ENCODE measurements around the gene GRM7.
"Not testable (repeated sequence)": the region's sequence is repeated elsewhere in the genome, so short reads cannot be mapped to it uniquely, and the experiment has no call there.

GRM7 gene

DNA sequence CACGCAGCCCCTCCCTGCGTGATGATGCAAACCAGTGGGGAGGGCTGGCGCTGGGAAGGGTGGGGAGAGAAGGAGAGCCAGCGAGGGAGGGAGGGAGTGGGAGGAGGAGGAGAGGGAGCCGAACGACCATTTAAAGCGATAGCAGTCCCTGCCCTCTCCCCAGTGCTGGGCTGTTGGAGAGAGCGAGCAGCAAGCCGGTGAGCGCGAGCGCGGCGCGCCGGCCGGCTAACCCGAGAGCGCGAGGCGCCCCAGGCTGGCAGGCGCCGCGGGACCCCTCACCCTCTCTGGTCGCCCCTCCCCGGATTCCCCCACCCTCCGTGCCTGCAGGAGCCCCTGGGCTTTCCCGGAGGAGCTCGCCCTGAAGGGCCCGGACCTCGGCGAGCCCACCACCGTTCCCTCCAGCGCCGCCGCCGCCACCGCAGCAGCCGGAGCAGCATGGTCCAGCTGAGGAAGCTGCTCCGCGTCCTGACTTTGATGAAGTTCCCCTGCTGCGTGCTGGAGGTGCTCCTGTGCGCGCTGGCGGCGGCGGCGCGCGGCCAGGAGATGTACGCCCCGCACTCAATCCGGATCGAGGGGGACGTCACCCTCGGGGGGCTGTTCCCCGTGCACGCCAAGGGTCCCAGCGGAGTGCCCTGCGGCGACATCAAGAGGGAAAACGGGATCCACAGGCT is at the start of gene GRM7:
GRM7 (plus strand) TSS at position 162 of the 671 bp plus-strand sequence.
- DNase-seq (ENCODE audit: low spot score) = peak; percentile 80

DNA sequence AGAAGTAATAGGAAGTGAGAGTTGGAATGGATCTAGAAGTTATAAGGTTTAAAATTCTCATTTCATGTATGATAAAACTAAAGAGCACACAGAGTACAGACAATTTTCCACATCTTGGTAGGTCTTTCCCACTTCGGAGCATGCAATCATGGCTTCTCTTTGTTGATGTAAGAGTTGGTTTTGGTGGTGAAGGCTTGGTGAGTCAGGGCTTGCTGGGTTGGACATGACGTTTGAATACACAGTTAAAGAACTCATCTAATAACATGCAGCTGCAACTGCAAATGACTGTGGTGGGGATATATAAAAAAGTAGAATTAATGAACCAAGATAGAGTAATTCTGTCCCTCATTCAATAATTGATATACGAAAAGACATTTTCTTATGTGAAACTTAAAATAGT is 39.5 kb upstream of the GRM7 start:
- no peak for DNase-seq (ENCODE audit: low spot score)

DNA sequence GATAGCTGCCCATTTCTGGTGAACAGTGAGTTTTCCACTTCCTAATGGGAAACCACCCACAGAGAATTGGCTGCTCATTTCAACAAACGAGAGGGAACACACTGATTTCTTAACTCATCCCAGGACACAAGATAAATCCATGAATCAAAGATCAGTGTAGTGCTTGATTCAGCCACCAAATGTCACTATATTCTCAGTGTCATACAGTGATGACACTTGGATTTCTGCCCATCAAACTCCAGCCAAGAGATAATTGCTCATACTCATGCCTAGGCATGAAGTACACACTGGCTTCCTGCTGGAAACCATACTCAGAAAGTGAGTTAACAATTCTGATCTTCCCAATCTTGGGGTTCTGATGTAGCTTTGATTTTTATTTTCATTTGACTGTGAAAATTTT is 35.4 kb upstream of the GRM7 start:
- no peak for DNase-seq (ENCODE audit: low spot score)

DNA sequence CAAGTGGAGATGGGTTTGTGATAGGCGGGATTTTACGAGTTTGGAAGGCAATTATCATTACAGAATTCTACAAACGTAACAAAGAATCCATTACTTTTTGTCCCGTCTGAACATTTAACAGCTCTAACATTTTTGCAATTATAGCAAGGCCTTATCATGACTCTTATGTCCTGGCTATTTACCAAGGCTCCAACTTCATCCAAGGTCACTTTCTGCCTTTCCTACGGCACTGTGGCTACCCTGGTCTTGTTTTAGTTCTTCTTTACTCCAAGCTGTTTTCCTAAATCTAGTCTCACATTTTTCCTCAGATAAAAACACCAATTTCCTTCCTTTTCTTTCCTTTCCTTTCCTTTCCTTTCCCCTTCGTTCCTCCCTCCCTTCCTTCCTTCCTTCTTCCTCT is 33.5 kb upstream of the GRM7 start:
- DNase-seq (ENCODE audit: low spot score) = no peak

DNA sequence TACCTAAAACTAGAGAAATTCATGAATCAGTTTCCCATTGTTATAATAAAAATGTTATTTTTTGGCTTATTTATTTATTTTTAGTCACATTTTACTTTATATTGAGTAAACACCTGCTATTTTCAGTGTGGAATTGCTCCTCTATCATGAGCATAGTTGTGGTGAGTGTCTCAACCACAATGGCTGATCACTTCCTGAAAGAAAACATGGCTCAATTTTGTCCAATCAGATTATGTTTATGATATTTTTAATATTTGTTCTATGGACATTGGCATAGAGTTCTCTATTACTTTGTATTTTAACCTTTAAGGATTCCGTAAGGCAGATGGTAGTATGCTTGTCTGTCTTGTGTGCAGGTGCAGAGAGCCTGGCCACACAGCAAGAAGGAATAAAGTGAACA is 16.2 kb upstream of the GRM7 start:
- DNase-seq (ENCODE audit: low spot score) = no peak

DNA sequence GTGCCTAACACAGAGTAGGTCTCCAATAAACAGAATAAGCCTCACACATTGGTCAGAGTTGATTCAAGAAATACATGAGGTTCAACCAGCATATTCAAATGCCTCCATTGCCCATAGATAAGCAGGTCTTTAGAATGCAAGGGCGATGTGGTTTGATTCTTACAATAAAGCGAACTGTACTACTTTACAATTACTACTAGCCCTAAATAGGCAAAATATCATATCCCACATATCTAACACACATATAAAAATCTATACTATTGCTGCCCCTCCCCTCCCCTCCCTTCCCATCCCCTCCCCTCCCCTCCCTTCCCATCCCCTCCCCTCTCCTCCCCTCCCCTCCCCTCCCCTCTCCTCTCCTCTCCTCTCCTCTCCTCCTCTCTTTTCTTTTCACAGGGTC is 6.7 kb upstream of the GRM7 start:
- no peak for DNase-seq (ENCODE audit: low spot score)

DNA sequence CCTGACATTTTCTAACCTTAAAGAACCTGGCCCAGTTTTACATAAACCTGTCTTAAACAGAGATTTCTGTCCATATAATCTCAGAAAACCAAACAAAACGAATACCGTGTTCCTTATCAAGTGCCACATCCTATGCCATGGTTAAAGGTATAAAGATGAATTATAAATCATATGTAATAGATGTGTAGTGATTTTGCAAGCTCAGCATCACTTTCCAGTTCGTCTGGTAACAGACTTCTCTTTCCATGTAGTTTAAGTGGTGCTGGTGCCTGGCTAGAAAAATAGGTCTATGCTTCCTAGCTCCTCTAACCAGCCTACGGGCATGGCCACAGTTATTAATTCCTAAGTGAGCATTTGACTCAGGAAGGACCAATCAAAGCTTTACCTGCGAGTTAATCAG is 3.4 kb upstream of the GRM7 start:
- no peak for DNase-seq (ENCODE audit: low spot score)

DNA sequence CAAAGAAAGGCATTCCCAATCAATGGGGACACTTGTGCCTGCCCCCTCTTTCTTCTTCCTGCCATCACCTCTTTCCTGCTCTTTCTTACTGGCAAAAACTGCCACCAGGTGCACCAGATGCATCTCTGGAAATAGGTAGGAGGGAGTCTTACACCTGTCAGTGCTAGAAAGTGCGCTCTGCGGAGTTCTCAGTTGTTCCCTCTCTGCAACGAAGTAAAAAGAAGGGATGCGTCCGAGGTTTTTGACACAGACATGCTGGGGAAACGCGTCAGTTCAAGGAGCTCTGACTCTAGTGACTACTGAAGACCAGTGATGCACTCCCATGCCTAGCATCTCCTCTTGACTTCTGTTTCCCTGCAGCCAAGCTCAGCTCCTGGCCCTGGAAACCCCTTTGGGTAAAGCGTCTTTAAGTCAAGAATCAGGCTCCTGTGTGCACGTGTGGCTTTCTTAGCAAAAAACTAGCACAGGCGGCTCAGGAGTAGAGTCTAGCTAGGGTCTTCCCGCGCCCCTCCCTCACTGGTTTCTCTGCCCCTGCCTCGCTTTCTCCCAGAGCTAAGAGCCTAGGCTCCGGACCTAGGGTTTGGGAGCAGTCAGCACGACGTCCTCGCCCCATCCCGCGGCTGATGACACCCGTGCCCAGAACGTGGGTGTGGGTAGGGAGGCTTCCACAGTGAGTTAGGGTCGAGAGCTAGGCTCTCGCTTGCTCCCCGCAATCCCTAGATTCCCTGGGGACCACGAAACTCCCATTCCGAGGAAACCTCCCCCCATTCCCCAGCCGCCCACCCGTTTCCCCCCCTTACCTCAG is 564 bp upstream of the GRM7 start:
- DNase-seq (ENCODE audit: low spot score) = peak; percentile 7

DNA sequence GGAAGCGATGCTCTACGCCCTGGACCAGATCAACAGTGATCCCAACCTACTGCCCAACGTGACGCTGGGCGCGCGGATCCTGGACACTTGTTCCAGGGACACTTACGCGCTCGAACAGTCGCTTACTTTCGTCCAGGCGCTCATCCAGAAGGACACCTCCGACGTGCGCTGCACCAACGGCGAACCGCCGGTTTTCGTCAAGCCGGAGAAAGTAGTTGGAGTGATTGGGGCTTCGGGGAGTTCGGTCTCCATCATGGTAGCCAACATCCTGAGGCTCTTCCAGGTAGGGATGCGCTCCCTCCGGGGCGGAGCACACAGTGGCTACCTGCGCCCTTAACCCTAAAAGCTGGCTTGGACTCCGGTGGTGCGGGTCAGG is 698 bp downstream of the GRM7 start:
- peak; percentile 16 for DNase-seq (ENCODE audit: low spot score)

DNA sequence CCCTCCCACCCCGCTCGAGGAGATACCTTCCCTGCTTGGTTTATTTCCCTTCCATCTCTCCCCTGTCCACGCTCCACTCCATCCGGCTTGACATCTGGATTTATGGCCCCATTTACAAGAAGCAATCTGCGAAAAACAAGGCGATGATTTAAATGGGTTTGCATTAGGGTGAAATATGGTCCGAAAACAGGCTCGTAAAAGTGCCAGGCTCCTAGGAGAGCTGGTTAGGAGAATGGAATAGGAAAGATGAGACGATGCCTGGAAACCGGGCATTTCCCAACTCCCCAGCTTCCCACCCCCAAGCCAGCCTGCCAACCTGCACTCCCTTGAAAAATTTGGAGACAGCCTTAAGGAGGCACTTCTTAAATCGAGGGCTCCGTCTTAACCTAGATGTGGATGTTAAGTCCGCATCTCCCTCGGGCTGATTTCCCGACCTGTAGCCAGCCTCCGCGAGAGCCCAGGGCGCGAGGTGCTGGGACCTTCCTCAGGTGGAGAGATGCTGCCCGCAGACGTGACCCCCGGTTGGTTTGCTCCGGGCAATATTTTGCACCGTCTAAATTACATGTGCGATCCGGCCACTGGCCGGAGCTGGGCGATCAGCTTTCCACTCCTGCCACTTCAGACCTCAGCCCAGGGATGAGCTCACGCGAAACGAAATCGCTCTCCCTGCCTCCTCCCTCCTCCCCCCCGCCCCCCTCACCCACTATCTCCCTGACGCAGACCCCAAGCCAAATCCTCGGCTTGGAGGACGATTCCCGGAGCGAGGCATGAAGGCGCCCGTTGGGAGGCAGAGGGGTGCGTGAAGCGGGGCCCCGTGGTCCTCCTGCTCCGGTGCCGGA is 1.3 kb downstream of the GRM7 start:
- DNase-seq (ENCODE audit: low spot score) = peak; percentile 11

DNA sequence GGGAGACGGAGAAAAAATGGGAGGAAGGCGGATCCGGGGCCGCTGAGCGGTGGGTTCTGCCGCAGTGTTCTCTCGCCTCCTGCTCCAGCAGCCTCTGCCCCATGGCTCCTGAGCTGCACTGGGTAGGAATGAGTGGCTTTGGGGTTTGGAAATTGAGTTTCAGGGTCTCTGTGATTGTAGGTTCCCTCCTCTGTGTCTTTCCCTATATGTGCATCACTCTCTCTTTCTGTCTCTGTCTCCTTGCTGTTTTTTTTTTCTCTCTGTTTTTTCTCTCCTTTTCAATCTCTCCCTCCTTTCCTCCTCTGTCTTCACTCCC is 1.9 kb downstream of the GRM7 start:
- no peak for DNase-seq (ENCODE audit: low spot score)

DNA sequence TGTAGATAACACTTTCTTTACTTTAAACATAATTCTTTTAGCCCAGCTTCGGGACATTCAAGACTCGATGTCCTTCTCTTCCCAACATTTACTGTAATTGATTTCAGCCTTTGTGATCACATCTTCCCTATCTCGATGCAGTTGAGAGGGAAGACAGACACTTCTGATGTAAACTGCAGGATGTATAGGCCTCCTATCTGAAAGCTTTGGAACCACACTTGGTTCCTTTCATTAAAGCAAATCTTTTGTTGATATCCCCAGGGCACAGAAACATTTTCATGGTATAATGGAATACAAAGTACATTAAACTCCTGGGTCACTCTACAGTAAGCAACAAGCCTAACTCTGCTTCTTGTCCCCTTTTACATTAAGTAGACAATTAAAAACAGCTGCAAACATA is 6.4 kb downstream of the GRM7 start:
- DNase-seq (ENCODE audit: low spot score) = no peak

DNA sequence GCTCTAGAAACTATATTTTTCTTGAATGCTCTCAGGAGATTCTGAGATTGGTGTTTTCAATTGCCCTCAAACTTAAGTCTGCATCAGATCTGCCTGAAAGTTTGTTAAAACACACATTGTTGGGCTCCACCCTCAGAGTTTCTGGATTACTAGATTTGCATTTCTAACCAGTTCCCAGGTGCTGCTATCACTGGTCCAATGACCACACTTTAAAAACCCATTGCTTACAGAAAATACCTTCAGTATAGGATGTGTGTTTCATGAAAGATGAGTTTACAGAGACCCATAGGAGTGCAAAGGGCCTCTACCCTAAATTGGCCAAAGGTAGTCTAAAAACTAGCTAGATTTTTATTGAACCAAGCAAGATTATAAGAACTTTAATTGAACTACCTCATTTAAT is 17.8 kb downstream of the GRM7 start:
- no peak for DNase-seq (ENCODE audit: low spot score)

DNA sequence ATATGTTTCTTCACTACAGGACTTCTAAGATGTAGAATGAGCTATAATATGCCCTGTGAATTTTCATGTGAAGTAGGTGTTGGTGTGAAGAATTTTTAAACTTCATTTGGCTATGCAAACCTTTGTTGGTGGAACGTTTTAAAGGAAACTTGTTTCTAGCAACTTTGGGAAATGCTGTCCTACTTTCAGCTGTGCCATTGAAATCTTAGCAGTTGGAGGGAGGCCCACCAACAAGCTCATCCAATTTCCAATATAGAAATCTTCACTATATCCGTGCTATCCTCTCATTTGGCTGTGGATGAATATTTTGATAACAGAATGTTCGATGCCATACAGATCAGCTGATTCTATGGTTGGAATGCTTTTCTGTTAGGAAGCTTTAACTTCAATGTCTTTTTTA is 51.3 kb downstream of the GRM7 start:
- DNase-seq (ENCODE audit: low spot score) = no peak

DNA sequence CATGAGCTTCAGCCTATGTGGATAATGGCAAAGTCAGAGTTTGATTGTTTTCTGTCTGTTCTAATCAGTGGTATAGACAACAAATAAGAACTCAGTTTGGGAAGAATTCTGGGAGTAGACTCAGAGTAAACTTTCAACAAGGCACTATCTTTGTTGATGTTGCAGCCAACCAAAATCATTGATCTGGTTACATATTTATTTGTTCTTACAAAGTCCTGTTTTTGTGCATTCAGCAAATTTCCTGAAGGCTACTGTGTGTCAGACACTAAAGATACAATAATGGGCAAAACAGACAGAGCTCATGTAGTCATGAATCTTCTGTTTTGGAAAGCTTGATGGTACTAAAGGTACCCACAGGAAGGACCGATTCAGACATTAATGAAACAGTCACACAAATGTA is 55.0 kb downstream of the GRM7 start:
- DNase-seq (ENCODE audit: low spot score) = no peak

DNA sequence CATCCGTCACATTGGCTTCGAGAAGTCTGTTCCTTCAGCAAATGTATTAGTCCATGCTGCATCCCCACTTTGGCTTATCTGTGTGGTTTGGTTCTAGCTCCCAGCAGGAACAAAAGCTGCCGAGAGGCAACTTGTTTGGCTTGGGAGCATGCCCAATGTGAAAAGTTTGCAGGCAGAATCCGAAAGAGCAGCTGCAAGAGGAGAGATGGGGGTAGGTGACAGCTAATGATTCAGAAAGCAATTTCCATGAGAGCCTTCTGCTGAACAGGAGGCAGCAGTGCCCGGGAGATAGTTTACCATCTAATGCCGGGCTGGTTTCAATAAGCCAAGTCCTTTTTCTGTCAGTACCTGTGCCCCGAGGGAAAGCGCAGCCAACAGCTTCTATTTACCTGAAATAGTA is 60.2 kb downstream of the GRM7 start:
- no peak for DNase-seq (ENCODE audit: low spot score)

DNA sequence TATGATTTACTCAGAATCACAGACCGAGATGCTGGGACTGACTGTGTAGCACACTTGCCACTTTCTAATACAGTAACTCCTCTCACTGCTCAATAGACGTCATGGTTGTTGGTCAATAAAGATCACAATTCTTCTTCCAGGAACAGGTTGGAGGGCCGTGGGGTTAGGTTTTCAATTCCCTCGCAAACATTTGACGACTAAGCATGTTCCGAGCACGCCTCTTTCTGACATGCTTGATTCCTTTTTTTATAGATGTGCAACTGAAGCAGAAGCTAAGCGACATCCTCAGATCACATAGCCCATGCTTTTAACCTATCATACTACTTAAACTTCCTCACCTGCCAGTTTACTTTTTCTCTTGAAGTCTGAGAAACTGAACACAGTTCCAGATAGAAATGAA is 61.0 kb downstream of the GRM7 start:
- DNase-seq (ENCODE audit: low spot score) = no peak

DNA sequence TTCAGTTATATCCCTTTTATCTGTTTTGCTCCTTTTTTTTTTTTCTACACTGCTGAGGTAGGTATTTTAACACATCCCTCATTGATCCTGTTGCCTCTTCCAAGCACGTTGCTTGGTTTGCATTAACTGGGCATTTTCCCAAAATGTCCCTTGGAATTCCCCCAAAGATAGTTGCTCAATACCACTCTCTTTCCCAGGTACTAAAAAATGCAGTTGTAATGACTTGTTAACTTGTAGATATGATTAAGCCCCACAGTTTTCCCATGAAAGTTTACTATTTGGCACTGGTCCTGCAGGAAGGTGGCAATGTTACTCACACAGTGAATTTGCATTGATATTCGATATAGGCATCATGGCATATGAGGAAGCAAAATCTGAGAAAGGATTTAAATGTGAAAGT is 67.1 kb downstream of the GRM7 start:
- DNase-seq (ENCODE audit: low spot score) = no peak

DNA sequence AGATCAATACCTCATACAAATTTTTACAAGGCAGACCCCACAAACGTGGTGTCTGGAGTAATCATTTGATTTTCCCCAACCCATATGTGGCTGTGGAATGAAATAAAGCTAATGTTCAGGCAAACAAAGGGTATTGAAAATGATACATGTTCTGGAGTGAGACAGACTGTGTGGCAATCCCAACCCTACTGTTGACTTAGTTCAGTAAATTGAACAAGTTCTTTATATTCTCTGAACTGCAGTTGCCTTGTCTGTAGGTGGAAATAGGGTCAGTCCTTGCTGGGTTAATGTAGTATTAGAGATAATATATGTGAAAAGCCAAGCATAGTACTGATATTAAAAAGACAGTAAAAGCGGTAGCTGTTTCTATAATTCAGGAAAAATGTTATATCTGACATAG is 69.0 kb downstream of the GRM7 start:
- DNase-seq (ENCODE audit: low spot score) = no peak

DNA sequence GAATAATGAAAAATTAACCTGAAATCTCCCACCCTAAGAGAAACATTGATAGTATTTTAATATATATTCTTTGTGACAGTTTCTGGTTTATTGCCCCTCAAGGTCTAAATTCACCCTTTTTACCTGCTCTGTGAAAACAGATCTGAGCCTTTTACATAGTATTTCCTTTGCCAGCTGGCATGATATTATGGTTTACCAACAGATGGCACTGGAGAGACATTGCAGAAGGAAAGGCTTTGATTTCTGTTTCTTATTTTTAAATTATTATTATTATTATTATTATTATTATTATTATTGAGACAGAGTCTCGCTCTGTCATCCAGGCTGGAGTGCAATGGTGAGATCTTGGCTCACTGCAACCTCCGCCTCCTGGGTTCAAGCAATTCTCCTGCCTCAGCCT is 74.5 kb downstream of the GRM7 start:
- not testable (repeated sequence) for DNase-seq (ENCODE audit: low spot score)

DNA sequence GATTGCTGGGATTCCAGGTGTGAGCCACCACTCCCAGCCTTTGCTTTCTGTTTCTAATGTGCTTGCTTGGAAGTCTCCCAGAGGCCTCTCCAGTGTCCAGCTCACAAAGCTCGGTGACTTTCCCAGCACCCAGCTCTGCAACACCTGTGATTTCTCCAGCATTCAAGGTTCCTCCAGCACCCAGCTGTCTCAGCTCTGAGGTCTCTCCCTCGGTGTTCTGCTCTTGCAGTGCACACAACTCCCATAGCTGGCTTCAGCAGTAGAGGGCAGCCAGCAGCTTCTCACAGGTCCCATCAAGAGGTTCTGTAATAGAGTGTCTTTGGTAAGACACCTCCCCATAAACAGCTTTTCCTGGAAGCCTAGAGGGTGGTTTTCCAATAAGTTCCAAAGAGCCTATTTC is 75.1 kb downstream of the GRM7 start:
- no peak for DNase-seq (ENCODE audit: low spot score)

DNA sequence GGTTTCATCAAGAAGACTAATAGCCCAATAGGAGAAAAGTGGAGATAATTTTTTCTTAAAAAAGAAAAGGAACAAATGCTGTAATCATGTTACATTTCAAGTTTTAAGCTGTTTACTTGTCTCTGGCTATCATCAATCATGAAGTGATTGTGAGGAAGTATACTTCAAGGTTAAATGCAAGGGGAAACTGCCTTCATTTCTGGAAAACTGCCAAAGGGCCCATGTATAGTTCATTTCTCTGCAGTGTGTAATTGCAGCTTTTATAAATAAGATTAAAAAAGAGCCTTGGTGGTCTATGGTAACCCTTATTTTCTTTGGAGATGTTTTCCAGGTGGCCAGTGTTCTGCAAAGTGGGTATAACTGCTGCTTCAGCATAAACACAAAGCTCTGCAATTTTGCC is 101.9 kb downstream of the GRM7 start:
- no peak for DNase-seq (ENCODE audit: low spot score)

DNA sequence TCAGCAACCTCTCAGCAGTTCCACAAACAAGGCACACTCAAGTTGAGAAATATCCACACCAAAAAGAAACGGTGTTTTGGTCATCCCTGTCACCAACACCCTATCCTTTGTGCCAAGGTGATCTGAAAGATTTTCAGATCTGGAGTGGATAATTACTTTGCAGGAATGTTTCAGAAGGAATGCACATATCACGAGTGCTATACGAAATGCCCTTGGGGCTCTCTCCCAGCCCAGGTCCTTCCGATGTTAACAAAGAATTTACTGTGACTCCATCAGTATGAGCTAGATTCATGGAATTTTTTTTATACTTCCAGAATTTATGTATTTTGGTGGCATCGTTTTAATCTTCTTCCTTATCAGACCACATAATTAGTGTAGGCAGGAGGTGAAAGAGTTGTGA is 105.0 kb downstream of the GRM7 start:
- DNase-seq (ENCODE audit: low spot score) = no peak

Data from iPS-NIHi11 (cell line).